Chondrocyte (in vitro differentiated cells): ENCODE results near the gene RET. TPM values are rescaled to one million over a fixed set of nuclear protein-coding genes. Genes with fewer than 3 reads are reported as not detected.

Experiments
- DNase-seq: peaks from one replicate; pipeline ENCODE4 v3.0.0; 2021; ENCODE audit warnings: mixed read lengths, low spot score
- H3K27ac Mint-ChIP-seq: one replicate; pipeline ENCODE4 v1.8.0; 2021; ENCODE audit warnings: mild to moderate bottlenecking, moderate library complexity, mixed read lengths; ENCODE audit not compliant: unreplicated experiment
- H3K27me3 Mint-ChIP-seq: 2 replicates; pipeline ENCODE4 v1.8.0; 2021; ENCODE audit warnings: low read depth, mixed read lengths
- H3K36me3 Mint-ChIP-seq: 2 replicates; pipeline ENCODE4 v1.8.0; 2021; ENCODE audit warnings: low read depth, mixed read lengths
- H3K4me1 Mint-ChIP-seq: 2 replicates; pipeline ENCODE4 v1.8.0; 2021; ENCODE audit warnings: low read depth, mild to moderate bottlenecking, mixed read lengths
- H3K4me3 Mint-ChIP-seq: one replicate; pipeline ENCODE4 v1.8.0; 2021; ENCODE audit warnings: mild to moderate bottlenecking, moderate library complexity, mixed read lengths; ENCODE audit not compliant: unreplicated experiment
- H3K9me3 Mint-ChIP-seq: 2 replicates; pipeline ENCODE4 v1.8.0; 2021; ENCODE audit warnings: low read depth, mixed read lengths
- CTCF ChIP-seq: fragments of 200-600 bp; sonication (generic); IDR thresholded peaks from 2 replicates; pipeline ENCODE4 v1.5.0; 2021; ENCODE audit warnings: antibody characterized with exemption, mild to moderate bottlenecking, moderate library complexity
- long read RNA-seq: library from polyadenylated mRNA; stranded (forward); transcript quantifications from one replicate; pipeline ENCODE4 v2.0.0, GENCODE V29; 2021
- total RNA-seq: library from RNA; stranded (reverse); gene quantifications from 3 replicates; pipeline ENCODE4 v1.2.1, GENCODE V29; 2021

Gene RET
- total RNA-seq: 0.12 to 0.18 TPM in 2 of 3 replicates, not detected in the other
- long read RNA-seq: 0 reads

GRCh38 chr10:43076876-43077420 is at the start of gene RET:
TSS of gene RET (plus strand) at chr10:43077069. CDS start at chr10:43077259, 190 bp downstream.
- Mint-ChIP-seq H3K27ac (no peak within 1 kb of the TSS), H3K27me3 (peaks cover 54% of the 10 kb centered on the region), H3K9me3 (no peaks in the 10 kb centered on the region)

GRCh38 chr10:43027331-43027955 is 49.4 kb upstream of the RET start:
- Mint-ChIP-seq H3K4me3 (no peak overlapping the region), H3K36me3 (no peaks in the 10 kb centered on the region)

More at GRCh38 chr10:43076876-43077420, at the start of gene RET:
- no peak for TF ChIP-seq CTCF
- peak within 1 kb of the TSS; percentile 57 for H3K4me3 Mint-ChIP-seq
- no peak for DNase-seq
- peaks cover 8% of the 10 kb centered on the region for H3K4me1 Mint-ChIP-seq
- H3K36me3 Mint-ChIP-seq: no peaks in the 10 kb centered on the region

GRCh38 chr10:43028143-43028542 is 48.7 kb upstream of the RET start:
- Mint-ChIP-seq H3K4me1 (peaks cover 3% of the 10 kb centered on the region), H3K4me3 (no peak overlapping the region), H3K27ac (no peak overlapping the region), H3K36me3 (no peaks in the 10 kb centered on the region), H3K9me3 (peaks cover 16% of the 10 kb centered on the region), H3K27me3 (peaks cover 33% of the 10 kb centered on the region)
- no peak for TF ChIP-seq CTCF
- DNase-seq: no peak

More at GRCh38 chr10:43027331-43027955, 49.4 kb upstream of the RET start:
- Mint-ChIP-seq H3K4me1 (peaks cover 3% of the 10 kb centered on the region), H3K27ac (no peak overlapping the region), H3K9me3 (peaks cover 8% of the 10 kb centered on the region), H3K27me3 (peaks cover 40% of the 10 kb centered on the region)
- no peak for TF ChIP-seq CTCF
- no peak for DNase-seq

- no peak for DNase-seq
- Mint-ChIP-seq H3K27ac (no peak overlapping the region), H3K4me1 (peaks cover 3% of the 10 kb centered on the region), H3K9me3 (peaks cover 19% of the 10 kb centered on the region), H3K4me3 (no peak overlapping the region), H3K36me3 (no peaks in the 10 kb centered on the region), H3K27me3 (peaks cover 26% of the 10 kb centered on the region)
- TF ChIP-seq CTCF: no peak
These were observed 47.8 kb upstream of the RET start for GRCh38 chr10:43029043-43029442.

- Mint-ChIP-seq H3K4me1 (no peaks in the 10 kb centered on the region), H3K36me3 (no peaks in the 10 kb centered on the region), H3K9me3 (peaks cover 25% of the 10 kb centered on the region), H3K27ac (no peak overlapping the region), H3K4me3 (no peak overlapping the region), H3K27me3 (peaks cover 9% of the 10 kb centered on the region)
- no peak for DNase-seq
- TF ChIP-seq CTCF: no peak
These were observed 44.3 kb upstream of the RET start for GRCh38 chr10:43032613-43033012.
